GM12878 (cell line): ENCODE results near the gene COL18A1. TPM values are rescaled to one million over a fixed set of nuclear protein-coding genes. Genes with fewer than 3 reads are reported as not detected.

Source experiments
- ATAC-seq: fragments of 200-7000 bp; cut with Tn5 transposase; 3 replicates; pipeline ENCODE4 v1.9.1; 2020; ENCODE audit warnings: mild to moderate bottlenecking, moderate library complexity
- BruUV-seq: library from RNA; stranded (reverse); fragments of 400-500 nt; replicated peaks from 2 replicates; lab custom pipeline; 2021; lab: Mats Ljungman, UMichigan
- CTCF ChIA-PET: fragments of 300-600 bp; sonication (Branson Sonifier 250); formaldehyde crosslinking; extraction: SDS; loops from one replicate; lab custom pipeline; 2021; ENCODE audit warnings: inconsistent platforms; lab: Yijun Ruan, JAX
- POLR2A ChIA-PET: fragments of 350-600 bp; formaldehyde crosslinking; extraction: SDS; loops from one replicate; lab custom pipeline; 2021; ENCODE audit warnings: inconsistent platforms; lab: Charles Lee
- RAD21 ChIA-PET: fragments of 300-600 bp; sonication (Branson Sonifier 250); formaldehyde crosslinking; loops from one replicate; lab custom pipeline; 2023; ENCODE audit warnings: antibody characterized with exemption; ENCODE audit not compliant: unreplicated experiment; lab: Charles Lee
- SMC1A ChIA-PET: fragments of 300-600 bp; sonication (Branson Sonifier 250); formaldehyde crosslinking; loops from one replicate; lab custom pipeline; 2023; ENCODE audit not compliant: unreplicated experiment, uncharacterized antibody; lab: Charles Lee
- DNase-seq: peaks from one replicate; pipeline ENCODE4 v3.0.0-alpha.2; 2011; ENCODE audit warnings: low read depth, low spot score
- FAIRE-seq: peaks from 3 replicates; lab custom pipeline; 2011; peaks lifted over from hg19 to GRCh38; lab: Jason Lieb, UNC
- H2AFZ ChIP-seq: 2 replicates; pipeline ENCODE4 v1.6.0; 2011; ENCODE audit warnings: low read depth, low read length, control low read depth; ENCODE audit not compliant: control insufficient read depth
- H3K27ac ChIP-seq: 2 replicates; pipeline ENCODE4 v1.5.1; 2011; ENCODE audit warnings: control low read depth; ENCODE audit not compliant: control insufficient read depth, insufficient read depth
- H3K27me3 ChIP-seq, 2 experiments: replicated peaks in 1 of 2; 2 replicates each; pipeline versions ENCODE4 v1.6.0 to v1.6.1; 2011; ENCODE audit warnings: low read length in 1 of 2; ENCODE audit not compliant: control insufficient read depth in 2 of 2, insufficient read depth in 2 of 2
- H3K36me3 ChIP-seq, 2 experiments: 2 replicates each; pipeline ENCODE4 v1.5.1; 2011; ENCODE audit warnings: low read length in 1 of 2; ENCODE audit not compliant: control insufficient read depth in 2 of 2, insufficient read depth in 2 of 2
- H3K4me1 ChIP-seq: 2 replicates; pipeline ENCODE4 v1.6.1; 2011; ENCODE audit warnings: mild to moderate bottlenecking, low read length, moderate library complexity, mixed read lengths; ENCODE audit not compliant: control insufficient read depth, insufficient read depth
- H3K4me2 ChIP-seq: 2 replicates; pipeline ENCODE4 v1.6.0; 2011; ENCODE audit warnings: control low read depth; ENCODE audit not compliant: control insufficient read depth, insufficient read depth
- H3K4me3 ChIP-seq: fragments of 200-600 bp; sonication (generic); 2 replicates; pipeline ENCODE4 v1.5.1; 2016
- H3K79me2 ChIP-seq: 2 replicates; pipeline ENCODE4 v1.6.0; 2011; ENCODE audit warnings: low read length; ENCODE audit not compliant: control insufficient read depth, insufficient read depth
- H3K9ac ChIP-seq: 2 replicates; pipeline ENCODE4 v1.8.0; 2011; ENCODE audit warnings: low read length, control low read depth, mixed read lengths; ENCODE audit not compliant: control insufficient read depth, insufficient read depth
- H3K9me3 ChIP-seq: replicated peaks from 3 replicates; pipeline ENCODE4 v1.5.1; 2011; ENCODE audit warnings: mild to moderate bottlenecking, low read length; ENCODE audit not compliant: control insufficient read depth, insufficient read depth
- H4K20me1 ChIP-seq: 2 replicates; pipeline ENCODE4 v1.6.0; 2011; ENCODE audit not compliant: control insufficient read depth, insufficient read depth
- BHLHE40 ChIP-seq, 2 experiments: fragments of 450-650 bp in 1 of 2; IDR thresholded peaks; 2 replicates each; pipeline ENCODE4 v1.6.1; 2011 to 2017; ENCODE audit warnings: low read depth in 2 of 2, borderline replicate concordance in 1 of 2, improper control_type of control experiment in 1 of 2, low read length in 1 of 2, mild to moderate bottlenecking in 1 of 2
- EP300 ChIP-seq, 2 experiments: fragments of 150-350 bp in 1 of 2; IDR thresholded peaks; 2 replicates each; pipeline ENCODE4 v1.6.1; 2011 to 2012; ENCODE audit warnings: low read depth in 2 of 2, low read length in 2 of 2, borderline replicate concordance in 1 of 2, improper control_type of control experiment in 1 of 2, inconsistent platforms in 1 of 2; ENCODE audit not compliant: control insufficient read depth in 1 of 2
- KAT2A ChIP-seq: conservative IDR thresholded peaks from 2 replicates; pipeline ENCODE4 v1.6.1; 2011; ENCODE audit warnings: low read depth, low read length; ENCODE audit not compliant: control insufficient read depth
- NFYB ChIP-seq: IDR thresholded peaks from 2 replicates; pipeline ENCODE4 v1.6.1; 2011; ENCODE audit warnings: low read depth, mild to moderate bottlenecking, low read length, improper control_type of control experiment, moderate library complexity; ENCODE audit not compliant: insufficient read depth
- NRF1 ChIP-seq: conservative IDR thresholded peaks from 2 replicates; pipeline ENCODE4 v1.6.1; 2011; ENCODE audit warnings: mild to moderate bottlenecking, low read depth, low read length, improper control_type of control experiment
- RAD51 ChIP-seq: fragments of 450-650 bp; IDR thresholded peaks from 2 replicates; pipeline ENCODE4 v1.6.1; 2016; ENCODE audit warnings: moderate library complexity, mild to moderate bottlenecking, inconsistent platforms
- RB1 ChIP-seq: fragments of 450-650 bp; formaldehyde crosslinking; IDR thresholded peaks from 2 replicates; pipeline ENCODE4 v1.6.1; 2017; ENCODE audit warnings: mild to moderate bottlenecking, borderline replicate concordance
- STAT3 ChIP-seq: IDR thresholded peaks from 2 replicates; pipeline ENCODE4 v1.6.1; 2011; ENCODE audit warnings: low read depth, low read length, improper control_type of control experiment
- TCF7 ChIP-seq: IDR thresholded peaks from 2 replicates; pipeline ENCODE4 v1.6.1; 2014; ENCODE audit warnings: antibody characterized with exemption, borderline replicate concordance
- ZBTB11 ChIP-seq: fragments of 450-650 bp; formaldehyde crosslinking; IDR thresholded peaks from 2 replicates; pipeline ENCODE4 v1.5.0; 2022; ENCODE audit warnings: mild to moderate bottlenecking, missing genetic modification characterization
- WGBS: methylation state at CpG from one replicate; pipeline ENCODE4 v1.1.6; 2016; ENCODE audit warnings: low lambda C conversion rate; ENCODE audit not compliant: insufficient replicate concordance, insufficient coverage; ENCODE audit errors: missing lambda C conversion rate; 5-methylcytosine and 5-hydroxymethylcytosine counted together
- in situ Hi-C: fragments of 300-500 bp; cut with MboI; formaldehyde crosslinking; loops from 9 replicates; pipeline ENCODE4 v1.14.3; 2018; ENCODE audit warnings: mixed read lengths
- intact Hi-C: fragments of 100-400 bp; cut with micrococcal nuclease; formaldehyde crosslinking; loops from one replicate; pipeline ENCODE4 v1.14.2; 2022; ENCODE audit not compliant: unreplicated experiment
- polyA plus RNA-seq, 11 experiments: library from polyadenylated mRNA; depleted of rRNA in 4 of 11; unstranded in 6 of 11; stranded (reverse) in 5 of 11; fragments of >200 nt; fragmentation: Nextera tagmentation in 4 of 11; fragmentation: Illumina TruSeq in 1 of 11; extraction: Ambion mirVana in 4 of 11; extraction: Trizol in 1 of 11; gene quantifications; 1 replicate in 1 of 11; 2 replicates in 10 of 11; pipeline versions ENCODE4 v1.2.1 to v1.2.3, GENCODE V29; 2011 to 2016; ENCODE audit warnings: inconsistent platforms in 2 of 11, missing spikeins in 2 of 11, low read depth in 1 of 11
- total RNA-seq, 4 experiments: library from RNA; depleted of rRNA in 3 of 4; stranded (reverse); fragments of >200 nt in 3 of 4; fragmentation: Illumina TruSeq in 1 of 4; extraction: Trizol in 1 of 4; gene quantifications; 2 replicates each; pipeline versions ENCODE4 v1.2.1 to v1.2.3, GENCODE V29; 2013 to 2021
- TF ChIP-seq, protein P1 (sequence below): fragments of 450-650 bp; IDR thresholded peaks from 2 replicates; pipeline ENCODE4 v1.6.1; 2017; ENCODE audit warnings: borderline replicate concordance
- TF ChIP-seq, protein P2 (sequence below): fragments of 450-650 bp; IDR thresholded peaks from 2 replicates; pipeline ENCODE4 v1.6.1; 2017; ENCODE audit warnings: low read depth, mild to moderate bottlenecking, moderate library complexity
- TF ChIP-seq, protein P3 (sequence below): fragments of 450-650 bp; conservative IDR thresholded peaks from 2 replicates; pipeline ENCODE4 v1.6.1; 2017; ENCODE audit warnings: mild to moderate bottlenecking, moderate library complexity

Gene COL18A1
- total and polyA plus RNA-seq, 10 of the 15 experiments (the other 5 are each of a cell fraction or from before 2014, with no cell fraction given), result under 0.01 to 0.49 (median 0.09) TPM; not detected in 3

DNA sequence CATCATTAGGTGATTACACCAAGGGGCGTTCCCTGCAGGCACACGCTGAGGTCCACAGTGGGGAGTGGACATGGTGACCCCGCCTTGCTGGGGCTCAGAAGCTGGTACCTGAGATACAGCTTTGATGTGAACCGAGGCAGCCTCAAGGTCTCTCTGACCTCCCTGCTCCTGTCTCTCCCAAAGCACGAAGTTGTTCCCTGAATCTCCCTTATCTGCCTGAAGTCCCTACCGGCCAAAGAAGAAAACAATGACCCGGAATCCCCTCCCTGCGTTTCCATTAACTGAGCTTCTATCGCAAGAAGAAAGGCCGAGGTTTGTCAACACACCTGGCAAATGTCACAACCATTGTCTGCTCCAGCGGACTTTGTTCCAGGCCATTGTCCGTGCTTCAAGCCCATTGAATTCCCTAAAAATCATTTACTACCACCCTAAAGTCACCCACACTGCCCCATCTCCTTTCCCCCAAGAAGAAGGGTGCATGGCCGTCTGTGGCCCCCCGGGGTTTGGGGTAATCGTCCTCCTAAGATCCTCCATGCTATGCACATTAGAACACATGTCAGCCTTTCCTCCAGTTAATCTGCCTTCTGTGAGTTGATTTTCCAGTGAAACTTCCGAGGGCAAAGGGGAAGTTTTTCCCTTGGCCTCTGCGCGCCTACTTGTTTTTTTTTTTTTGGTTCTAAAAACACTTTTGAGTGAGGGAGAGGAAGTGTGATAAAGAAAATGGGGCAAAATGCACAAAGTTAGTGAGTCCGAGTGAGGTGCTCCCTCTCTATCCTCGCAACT, 48.1 kb upstream of the COL18A1 start:
- no peak overlapping the region for H2AFZ ChIP-seq
- no peak overlapping the region for H3K9ac ChIP-seq
- H3K27me3 ChIP-seq, result no peaks in the 10 kb centered on the region; a peak in 1 of 4 replicates
- no peak for TF ChIP-seq NRF1
- no peak for TF ChIP-seq EP300 (IDR thresholded peaks at IDR 0.05; ENCODE audit: borderline replicate concordance in 1 of 2, control insufficient read depth in 1 of 2, low read depth in 2 of 2, low read length in 2 of 2)
- TF ChIP-seq STAT3, result no peak
- TF ChIP-seq, protein P1, sequence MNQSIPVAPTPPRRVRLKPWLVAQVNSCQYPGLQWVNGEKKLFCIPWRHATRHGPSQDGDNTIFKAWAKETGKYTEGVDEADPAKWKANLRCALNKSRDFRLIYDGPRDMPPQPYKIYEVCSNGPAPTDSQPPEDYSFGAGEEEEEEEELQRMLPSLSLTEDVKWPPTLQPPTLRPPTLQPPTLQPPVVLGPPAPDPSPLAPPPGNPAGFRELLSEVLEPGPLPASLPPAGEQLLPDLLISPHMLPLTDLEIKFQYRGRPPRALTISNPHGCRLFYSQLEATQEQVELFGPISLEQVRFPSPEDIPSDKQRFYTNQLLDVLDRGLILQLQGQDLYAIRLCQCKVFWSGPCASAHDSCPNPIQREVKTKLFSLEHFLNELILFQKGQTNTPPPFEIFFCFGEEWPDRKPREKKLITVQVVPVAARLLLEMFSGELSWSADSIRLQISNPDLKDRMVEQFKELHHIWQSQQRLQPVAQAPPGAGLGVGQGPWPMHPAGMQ, result no peak
- TF ChIP-seq, protein P2, sequence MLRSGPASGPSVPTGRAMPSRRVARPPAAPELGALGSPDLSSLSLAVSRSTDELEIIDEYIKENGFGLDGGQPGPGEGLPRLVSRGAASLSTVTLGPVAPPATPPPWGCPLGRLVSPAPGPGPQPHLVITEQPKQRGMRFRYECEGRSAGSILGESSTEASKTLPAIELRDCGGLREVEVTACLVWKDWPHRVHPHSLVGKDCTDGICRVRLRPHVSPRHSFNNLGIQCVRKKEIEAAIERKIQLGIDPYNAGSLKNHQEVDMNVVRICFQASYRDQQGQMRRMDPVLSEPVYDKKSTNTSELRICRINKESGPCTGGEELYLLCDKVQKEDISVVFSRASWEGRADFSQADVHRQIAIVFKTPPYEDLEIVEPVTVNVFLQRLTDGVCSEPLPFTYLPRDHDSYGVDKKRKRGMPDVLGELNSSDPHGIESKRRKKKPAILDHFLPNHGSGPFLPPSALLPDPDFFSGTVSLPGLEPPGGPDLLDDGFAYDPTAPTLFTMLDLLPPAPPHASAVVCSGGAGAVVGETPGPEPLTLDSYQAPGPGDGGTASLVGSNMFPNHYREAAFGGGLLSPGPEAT, result no peak
- TF ChIP-seq ZBTB11 (CRISPR knock-in tag), result no peak
- no peak for TF ChIP-seq NFYB
- no peak for TF ChIP-seq RAD51
- no peak for TF ChIP-seq RB1
- no peak for TF ChIP-seq TCF7
- no peak for TF ChIP-seq KAT2A
- TF ChIP-seq BHLHE40 (IDR thresholded peaks at IDR 0.05; ENCODE audit: borderline replicate concordance in 1 of 2, low read depth in 2 of 2, low read length in 1 of 2), result no peak
- TF ChIP-seq, protein P3, sequence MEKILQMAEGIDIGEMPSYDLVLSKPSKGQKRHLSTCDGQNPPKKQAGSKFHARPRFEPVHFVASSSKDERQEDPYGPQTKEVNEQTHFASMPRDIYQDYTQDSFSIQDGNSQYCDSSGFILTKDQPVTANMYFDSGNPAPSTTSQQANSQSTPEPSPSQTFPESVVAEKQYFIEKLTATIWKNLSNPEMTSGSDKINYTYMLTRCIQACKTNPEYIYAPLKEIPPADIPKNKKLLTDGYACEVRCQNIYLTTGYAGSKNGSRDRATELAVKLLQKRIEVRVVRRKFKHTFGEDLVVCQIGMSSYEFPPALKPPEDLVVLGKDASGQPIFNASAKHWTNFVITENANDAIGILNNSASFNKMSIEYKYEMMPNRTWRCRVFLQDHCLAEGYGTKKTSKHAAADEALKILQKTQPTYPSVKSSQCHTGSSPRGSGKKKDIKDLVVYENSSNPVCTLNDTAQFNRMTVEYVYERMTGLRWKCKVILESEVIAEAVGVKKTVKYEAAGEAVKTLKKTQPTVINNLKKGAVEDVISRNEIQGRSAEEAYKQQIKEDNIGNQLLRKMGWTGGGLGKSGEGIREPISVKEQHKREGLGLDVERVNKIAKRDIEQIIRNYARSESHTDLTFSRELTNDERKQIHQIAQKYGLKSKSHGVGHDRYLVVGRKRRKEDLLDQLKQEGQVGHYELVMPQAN, result no peak
- no peaks in the 10 kb centered on the region for H3K79me2 ChIP-seq
- H3K4me3 ChIP-seq, result no peak overlapping the region
- in situ Hi-C loops (no loop called here), intact Hi-C loops (no loop called here)
- no peak overlapping the region for H3K27ac ChIP-seq
- ChIA-PET CTCF (no interaction called here), POLR2A (no interaction called here), RAD21 (no interaction called here), SMC1A (interaction anchor here (1.2 kb wide), 1 partner anchor 199 kb away, joined by 3 read pairs; no protein-coding TSS in a partner anchor)
- no peaks in the 10 kb centered on the region for H3K36me3 ChIP-seq
- BruUV-seq, result no TSS peak
- WGBS, result 31% methylated on average over 20 of the region's 20 CpGs
- H4K20me1 ChIP-seq, result no peaks in the 10 kb centered on the region
- H3K4me1 ChIP-seq, result no peaks in the 10 kb centered on the region
- DNase-seq (no peak), FAIRE-seq (no peak), ATAC-seq (no peak)
- no peak overlapping the region for H3K4me2 ChIP-seq
- H3K9me3 ChIP-seq, result no peaks in the 10 kb centered on the region
